Measurements from ENCODE around the gene PPARG.

The PPARG gene

GRCh38 chr3:12313519-12313918 lies 24.6 kb downstream of the PPARG start:
- DNase-seq, result no peak

DNA sequence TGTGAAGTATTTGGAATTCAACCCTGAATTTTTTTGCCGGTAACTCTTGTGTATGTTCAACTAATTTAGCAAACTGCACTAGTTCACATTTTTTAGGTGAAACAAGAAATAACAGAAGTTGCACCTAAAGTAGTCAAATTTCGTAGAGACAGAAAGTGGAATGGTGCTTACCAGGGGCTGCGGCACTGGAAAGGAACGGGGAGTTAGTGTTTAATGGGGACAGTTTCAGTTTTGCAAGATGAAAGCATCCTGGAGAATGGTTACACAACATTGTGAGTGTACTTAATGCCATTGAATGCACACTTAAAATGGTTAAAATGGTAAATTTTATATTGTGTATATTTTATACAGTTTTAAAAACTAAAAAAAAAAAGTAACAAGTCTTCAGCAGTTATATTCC lies 27.4 kb downstream of the PPARG start:
- no peak for DNase-seq

GRCh38 chr3:12316729-12317351 lies 28.0 kb downstream of the PPARG start:
- no peak for DNase-seq

DNA sequence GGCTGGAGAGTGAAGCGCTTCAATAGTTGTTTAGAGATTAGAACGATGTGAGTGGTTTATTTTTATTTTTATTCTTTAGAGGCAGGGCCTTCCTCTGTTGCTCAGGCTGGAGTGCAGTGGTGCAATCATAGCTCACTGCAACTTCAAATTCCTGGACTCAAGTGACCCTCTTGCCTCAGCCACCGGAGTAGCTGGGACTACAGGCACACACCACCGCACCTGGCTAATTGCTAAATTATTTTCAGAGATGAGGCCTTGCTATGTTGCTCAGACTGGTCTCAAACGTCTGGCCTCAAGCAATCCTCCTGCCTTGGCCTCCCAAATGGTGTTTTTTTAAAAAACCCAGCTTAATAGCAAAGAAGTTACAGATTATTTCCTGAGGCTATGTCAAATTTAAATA lies 29.0 kb downstream of the PPARG start:
- no peak for DNase-seq

GRCh38 chr3:12318758-12319621 lies 30.1 kb downstream of the PPARG start:
- DNase-seq, result no peak

DNA sequence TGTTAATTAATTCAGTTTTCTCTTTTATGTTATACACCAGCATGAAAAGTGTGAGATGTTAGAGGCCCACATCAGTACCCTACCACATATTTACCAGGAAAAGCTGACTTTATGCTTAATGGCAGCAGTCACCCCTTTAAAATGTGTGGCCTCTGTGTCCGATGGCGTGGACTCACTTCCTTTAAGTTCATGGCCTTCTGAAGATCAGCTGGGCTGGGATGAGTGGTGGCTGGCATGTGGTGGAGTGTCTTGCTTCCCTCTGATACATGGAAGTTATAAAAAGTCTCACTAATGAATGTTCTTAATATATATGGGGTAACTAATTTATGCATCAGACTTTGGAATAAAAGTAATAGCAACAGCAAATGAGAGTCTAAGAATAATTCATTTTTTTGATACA lies 32.1 kb downstream of the PPARG start:
- DNase-seq, result no peak

DNA sequence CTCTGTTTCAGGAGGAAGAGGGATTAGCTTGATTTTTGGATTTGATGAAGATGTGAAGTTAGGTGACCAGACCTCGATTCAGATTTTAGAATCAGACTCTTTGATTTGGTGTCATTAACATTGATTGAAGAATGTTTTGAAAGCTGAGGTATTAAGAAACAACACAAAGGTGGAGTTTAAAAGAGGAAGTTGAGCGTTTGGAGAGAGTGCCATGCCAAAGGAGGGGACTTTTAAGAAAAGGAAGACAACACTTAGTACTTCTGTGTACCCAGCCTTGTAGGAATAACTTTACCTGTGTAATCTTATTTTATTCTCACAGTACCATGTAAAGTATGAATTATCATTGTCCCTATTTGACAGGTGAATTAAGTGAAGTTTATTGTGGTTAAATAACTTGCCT lies 34.4 kb downstream of the PPARG start:
- DNase-seq, result no peak

- no peak for DNase-seq
Measured at GRCh38 chr3:12325586-12326515, 37.0 kb downstream of the PPARG start.

DNA sequence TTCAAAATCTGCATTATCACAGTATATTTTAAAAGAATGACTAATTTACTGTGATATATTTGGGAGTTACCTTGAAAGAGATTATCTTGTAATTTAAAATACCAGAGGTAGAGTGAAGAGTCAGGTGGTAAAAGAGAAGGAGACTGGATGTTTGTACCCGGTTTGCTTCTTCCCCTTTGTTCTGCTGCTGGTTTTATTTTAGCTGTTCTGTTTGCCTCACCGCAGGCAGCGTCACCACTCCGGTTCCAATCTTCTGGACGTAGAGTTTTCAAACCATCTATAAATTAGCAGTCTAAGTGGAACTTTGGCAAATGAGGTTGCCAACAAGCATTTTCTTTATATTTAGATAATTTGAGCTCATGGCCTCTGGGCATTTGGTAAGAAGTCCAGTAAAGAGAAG lies 38.2 kb downstream of the PPARG start:
- no peak for DNase-seq

- no peak for DNase-seq
Measured at GRCh38 chr3:12328132-12328836, 39.4 kb downstream of the PPARG start.

DNA sequence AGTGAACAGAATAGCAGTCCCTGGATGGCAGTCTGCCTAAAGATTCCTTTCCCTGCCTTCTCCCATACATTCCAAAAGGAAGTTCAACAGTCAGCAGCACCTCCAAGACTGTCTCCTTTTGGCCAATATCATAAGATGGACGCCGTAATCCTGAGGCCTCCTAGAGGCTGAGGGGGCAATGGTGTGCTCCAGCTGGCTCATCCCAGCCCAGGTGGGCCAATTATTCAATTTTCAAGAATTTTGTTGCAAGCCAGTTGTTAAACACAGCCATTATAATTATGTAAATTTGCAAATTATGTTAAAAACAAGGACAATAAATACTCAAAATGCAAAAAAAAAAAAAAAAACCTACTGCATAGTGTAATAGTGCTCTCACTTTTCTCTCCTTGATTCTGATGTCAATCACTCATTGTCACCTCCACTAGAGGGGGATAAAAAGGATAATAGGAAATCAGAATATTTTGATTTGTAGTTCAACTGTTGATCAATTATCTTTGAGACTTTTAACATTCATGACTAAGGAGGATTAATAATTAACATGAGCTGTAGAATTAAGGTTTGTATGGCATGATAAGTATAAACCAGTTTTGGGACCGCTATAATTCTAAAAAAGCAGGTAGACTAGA lies 40.1 kb downstream of the PPARG start:
- DNase-seq, result no peak

DNA sequence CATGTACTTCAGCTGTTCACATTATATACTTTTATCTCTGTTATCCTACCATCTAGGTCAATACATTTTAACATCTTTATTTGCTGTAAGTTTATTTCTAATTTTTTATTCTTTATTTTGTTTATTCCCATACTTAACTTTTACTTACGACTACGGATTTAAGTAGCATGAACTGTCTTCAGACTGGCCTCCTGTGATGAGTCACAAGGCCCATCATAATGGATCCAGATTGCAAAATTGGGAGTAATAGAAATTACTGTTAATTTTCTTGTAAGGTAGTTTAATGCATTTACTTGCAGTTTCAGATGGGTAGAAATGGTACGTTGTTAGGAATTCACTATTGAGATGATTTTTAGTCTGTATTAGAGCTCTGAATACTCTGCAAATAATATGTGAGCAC lies 45.9 kb downstream of the PPARG start:
- no peak for DNase-seq

DNA sequence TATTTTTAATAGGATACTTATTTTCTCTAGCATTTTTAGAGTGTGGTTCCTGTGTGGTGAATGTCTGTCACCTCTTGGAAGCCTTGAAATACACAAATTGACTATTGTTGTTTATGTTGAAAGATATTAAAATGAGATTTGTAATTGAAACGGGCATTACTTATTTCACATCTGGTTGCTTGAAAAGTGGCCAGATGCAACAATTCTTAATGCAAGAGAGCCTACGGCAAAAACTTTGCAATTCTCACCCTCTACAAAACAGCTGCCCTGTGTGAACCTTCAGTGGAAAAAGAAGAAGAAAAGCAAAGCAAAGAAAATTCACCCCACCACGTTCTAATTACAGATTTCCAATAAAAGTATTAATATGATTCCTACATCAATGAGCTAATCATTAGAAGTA lies 46.6 kb downstream of the PPARG start:
- DNase-seq, result no peak

- DNase-seq, result no peak
Measured at GRCh38 chr3:12336099-12336498, 47.2 kb downstream of the PPARG start.

GRCh38 chr3:12338595-12339546 lies 50.0 kb downstream of the PPARG start:
- DNase-seq, result no peak

DNA sequence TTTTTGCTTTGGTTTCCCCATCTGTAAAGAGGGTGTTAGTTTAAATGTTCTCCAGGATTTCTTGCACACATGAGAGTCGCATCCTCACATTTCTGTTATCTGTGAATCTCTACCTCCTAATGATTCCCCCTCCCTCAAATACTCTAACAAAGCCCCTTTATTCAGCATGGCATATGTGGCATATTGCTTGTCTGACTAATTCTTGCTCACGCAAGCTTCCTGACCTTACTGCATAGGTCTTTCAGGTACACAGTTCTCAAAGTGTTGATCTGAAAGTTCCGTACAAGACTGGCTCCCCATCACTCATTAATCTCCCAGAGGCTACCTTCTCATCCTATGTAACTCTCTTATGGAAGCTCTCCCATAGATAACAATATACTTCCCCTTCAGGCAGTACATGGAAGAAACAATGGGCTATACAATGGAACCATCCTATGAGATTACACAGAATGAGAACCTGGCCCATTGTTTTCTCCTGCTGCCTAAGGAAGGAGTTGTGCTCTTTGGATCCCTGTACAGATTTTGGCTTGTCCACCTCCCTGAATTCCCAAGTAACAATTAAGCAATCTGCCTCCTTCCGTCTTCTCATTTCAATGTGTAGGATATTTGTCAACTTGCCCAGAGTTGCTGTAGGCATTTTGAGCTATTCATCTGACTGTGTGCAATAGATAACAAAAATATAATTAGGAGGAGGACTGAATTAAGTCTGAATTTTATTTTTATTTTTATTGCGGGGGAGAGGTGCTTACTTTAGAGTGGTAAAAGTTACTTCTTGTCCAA lies 51.0 kb downstream of the PPARG start:
- no peak for DNase-seq

GRCh38 chr3:12340506-12340905 lies 51.6 kb downstream of the PPARG start:
- DNase-seq, result no peak

GRCh38 chr3:12342151-12342550 lies 53.3 kb downstream of the PPARG start:
- DNase-seq, result no peak

DNA sequence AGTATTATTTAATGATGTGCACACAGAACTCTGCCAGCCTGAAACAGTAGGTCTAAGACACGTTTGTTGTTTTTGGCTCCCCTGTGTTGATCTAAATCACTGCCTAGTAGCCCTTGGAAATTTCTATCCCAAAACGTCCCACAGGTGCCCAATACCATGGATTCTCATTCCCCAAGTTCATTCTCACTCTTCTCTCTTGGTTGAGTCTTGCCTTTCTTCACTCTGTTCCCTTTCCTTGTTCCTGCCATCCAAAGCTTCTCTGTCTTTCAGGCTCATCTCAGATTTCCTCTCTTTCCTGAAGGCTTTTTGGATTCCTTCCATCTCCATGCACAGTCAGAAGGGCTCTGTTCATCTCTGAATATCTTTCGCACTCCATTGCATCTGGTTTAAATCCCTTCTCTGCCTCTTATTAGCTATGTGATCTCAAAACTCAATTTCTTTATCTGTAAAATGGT lies 54.2 kb downstream of the PPARG start:
- DNase-seq, result no peak

DNA sequence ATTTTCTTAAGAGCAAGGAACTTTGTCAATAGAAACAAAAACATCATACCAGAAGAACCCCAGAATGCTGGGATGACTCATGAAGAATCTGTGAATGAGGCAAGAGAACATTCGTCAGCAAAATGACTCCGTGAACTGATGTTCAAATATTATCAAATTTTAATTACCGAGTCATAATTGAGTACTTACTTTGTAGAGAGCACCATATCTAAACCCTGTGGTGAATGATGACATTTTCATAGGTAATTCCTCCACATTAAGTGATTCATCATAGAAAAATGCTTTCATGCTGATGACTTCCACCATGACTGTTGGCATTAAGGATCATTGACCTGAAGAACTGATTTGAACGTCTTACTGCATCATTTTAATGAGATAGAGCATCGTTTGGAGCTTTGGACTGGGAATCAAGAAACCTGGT lies 56.3 kb downstream of the PPARG start:
- DNase-seq, result no peak

Measured in T1000 (cell line).